Astrocyte (in vitro differentiated cells and primary cell): ENCODE measurements around the gene PIP5K1A.

Source experiments
- CTCF ChIP-seq: IDR thresholded peaks from 2 replicates; pipeline ENCODE4 v1.5.1; 2011; ENCODE audit warnings: low read depth, mild to moderate bottlenecking, inconsistent platforms, low read length, moderate library complexity; ENCODE audit not compliant: insufficient read depth
- EZH2 ChIP-seq: IDR thresholded peaks from 2 replicates; pipeline ENCODE4 v1.6.1; 2012; ENCODE audit warnings: mild to moderate bottlenecking, low read length, inconsistent platforms; ENCODE audit not compliant: insufficient read depth

DNA sequence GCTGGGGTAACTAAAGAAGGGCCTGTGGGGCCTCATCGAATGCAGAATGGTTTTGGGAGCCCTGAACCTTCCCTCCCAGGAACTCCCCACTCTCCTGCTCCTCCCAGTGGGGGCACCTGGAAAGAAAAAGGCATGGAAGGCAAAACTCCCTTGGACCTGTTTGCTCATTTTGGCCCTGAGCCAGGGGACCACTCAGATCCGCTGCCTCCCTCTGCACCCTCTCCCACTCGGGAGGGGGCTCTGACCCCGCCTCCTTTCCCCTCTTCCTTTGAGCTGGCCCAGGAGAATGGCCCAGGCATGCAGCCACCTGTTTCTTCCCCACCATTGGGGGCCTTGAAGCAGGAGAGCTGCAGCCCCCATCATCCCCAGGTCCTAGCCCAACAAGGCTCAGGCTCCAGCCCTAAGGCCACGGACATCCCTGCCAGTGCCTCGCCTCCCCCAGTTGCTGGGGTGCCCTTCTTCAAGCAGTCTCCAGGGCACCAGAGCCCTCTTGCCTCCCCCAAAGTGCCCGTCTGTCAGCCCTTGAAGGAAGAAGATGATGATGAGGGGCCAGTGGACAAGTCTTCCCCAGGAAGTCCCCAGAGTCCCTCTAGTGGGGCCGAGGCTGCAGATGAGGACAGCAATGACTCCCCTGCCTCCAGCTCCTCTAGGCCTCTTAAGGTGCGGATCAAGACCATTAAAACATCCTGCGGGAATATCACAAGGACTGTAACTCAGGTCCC, 88.4 kb downstream of the PIP5K1A start:
- no peak for TF ChIP-seq CTCF
- TF ChIP-seq EZH2 = no peak
